ENCODE results near the gene KDM2A. TPM values are rescaled to one million over a fixed set of nuclear protein-coding genes. Genes with fewer than 3 reads are reported as not detected.

KDM2A gene
- total and polyA plus RNA-seq, 7 donors = 15.6 to 67.3 (median 29.0) TPM

DNA sequence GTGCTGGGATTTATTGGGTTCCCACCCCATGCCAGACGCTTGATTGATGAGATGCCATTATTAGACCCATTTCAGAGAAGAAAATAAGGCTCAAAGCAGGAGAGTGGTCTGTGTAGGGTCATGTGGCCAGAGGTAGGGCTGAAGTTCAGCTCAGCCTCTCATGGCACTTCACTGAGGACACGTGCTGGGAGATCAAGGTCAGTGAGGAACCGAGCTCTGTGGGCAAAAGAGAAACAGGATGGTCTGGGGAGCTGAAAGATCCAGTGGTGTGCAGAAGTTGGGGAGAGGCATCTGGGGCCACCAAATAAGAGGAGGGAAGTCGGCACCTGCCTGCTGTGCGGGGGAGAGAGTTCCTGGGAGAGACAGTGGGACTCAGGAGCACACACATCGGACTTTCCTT lies 42.9 kb upstream of the KDM2A start:
- Histone ChIP-seq H3K36me3 (no peaks in the 10 kb centered on the region), H3K27me3 (peaks cover 0 to 7% (median 0%) of the 10 kb centered on the region in 3 donors), H3K27ac (no peak overlapping the region), H3K4me1 (peaks cover 0 to 8% (median 2%) of the 10 kb centered on the region in 4 donors), H3K9me3 (no peaks in the 10 kb centered on the region), H3K4me3 (no peak overlapping the region)
- TF ChIP-seq EP300 (IDR thresholded peaks at IDR 0.05) (no peak), POLR2AphosphoS5 (IDR thresholded peaks at IDR 0.05) (no peak), POLR2A (IDR thresholded peaks at IDR 0.05) (no peak)
- TF ChIP-seq, protein P1, sequence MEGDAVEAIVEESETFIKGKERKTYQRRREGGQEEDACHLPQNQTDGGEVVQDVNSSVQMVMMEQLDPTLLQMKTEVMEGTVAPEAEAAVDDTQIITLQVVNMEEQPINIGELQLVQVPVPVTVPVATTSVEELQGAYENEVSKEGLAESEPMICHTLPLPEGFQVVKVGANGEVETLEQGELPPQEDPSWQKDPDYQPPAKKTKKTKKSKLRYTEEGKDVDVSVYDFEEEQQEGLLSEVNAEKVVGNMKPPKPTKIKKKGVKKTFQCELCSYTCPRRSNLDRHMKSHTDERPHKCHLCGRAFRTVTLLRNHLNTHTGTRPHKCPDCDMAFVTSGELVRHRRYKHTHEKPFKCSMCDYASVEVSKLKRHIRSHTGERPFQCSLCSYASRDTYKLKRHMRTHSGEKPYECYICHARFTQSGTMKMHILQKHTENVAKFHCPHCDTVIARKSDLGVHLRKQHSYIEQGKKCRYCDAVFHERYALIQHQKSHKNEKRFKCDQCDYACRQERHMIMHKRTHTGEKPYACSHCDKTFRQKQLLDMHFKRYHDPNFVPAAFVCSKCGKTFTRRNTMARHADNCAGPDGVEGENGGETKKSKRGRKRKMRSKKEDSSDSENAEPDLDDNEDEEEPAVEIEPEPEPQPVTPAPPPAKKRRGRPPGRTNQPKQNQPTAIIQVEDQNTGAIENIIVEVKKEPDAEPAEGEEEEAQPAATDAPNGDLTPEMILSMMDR (IDR thresholded peaks at IDR 0.05) = no peak
- WGBS, 2 donors = 77 to 83% methylated on average over 6 of the region's 6 CpGs
- intact Hi-C loops (cut with DNase I) = no loop called here
- no peak for DNase-seq

DNA sequence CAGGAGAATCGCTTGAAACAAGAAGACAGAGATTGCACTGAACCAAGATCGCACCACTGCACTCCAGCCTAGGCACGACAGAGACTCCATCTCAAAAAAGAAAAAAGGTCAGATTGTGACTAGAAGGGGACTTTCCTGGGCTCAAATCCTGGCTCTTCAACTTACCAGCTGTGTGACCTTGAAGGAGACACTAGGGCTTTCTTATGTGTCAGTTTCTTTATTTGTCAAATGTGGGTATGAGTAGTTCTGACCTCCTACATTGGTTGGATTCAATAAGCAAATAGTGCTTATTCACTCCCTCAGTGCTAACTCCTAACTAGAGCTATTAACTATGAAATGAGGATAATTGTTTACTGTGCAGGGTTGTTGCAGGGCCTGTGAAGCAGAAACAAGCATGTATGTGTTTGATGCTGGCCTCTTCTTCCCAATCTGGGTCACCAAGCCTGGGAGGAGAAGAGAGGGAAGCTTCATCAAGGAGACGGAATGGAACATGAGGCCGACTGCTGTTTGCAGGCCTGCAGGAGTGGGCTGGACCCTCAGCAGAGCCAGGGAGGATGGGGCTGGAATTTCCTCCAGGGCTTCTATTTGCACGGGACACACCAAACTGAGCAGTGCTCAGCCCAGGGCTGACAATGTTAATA lies 39.9 kb upstream of the KDM2A start:
- no peak overlapping the region for H3K4me3 ChIP-seq
- no peak overlapping the region for H3K27ac ChIP-seq
- TF ChIP-seq POLR2AphosphoS5 (IDR thresholded peaks at IDR 0.05) (no peak), POLR2A (IDR thresholded peaks at IDR 0.05) (no peak), EP300 (IDR thresholded peaks at IDR 0.05) (no peak)
- TF ChIP-seq, protein P1 (IDR thresholded peaks at IDR 0.05) = no peak
- no peaks in the 10 kb centered on the region for H3K36me3 ChIP-seq
- H3K4me1 ChIP-seq = peaks cover 0 to 11% (median 9%) of the 10 kb centered on the region in 4 donors
- H3K9me3 ChIP-seq = no peaks in the 10 kb centered on the region
- peaks cover 0 to 7% (median 0%) of the 10 kb centered on the region in 3 donors for H3K27me3 ChIP-seq
- no peak for DNase-seq
- 88 to 93% methylated on average over 6 of the region's 6 CpGs for WGBS, 2 donors
- intact Hi-C loops (cut with DNase I) = no loop called here

DNA sequence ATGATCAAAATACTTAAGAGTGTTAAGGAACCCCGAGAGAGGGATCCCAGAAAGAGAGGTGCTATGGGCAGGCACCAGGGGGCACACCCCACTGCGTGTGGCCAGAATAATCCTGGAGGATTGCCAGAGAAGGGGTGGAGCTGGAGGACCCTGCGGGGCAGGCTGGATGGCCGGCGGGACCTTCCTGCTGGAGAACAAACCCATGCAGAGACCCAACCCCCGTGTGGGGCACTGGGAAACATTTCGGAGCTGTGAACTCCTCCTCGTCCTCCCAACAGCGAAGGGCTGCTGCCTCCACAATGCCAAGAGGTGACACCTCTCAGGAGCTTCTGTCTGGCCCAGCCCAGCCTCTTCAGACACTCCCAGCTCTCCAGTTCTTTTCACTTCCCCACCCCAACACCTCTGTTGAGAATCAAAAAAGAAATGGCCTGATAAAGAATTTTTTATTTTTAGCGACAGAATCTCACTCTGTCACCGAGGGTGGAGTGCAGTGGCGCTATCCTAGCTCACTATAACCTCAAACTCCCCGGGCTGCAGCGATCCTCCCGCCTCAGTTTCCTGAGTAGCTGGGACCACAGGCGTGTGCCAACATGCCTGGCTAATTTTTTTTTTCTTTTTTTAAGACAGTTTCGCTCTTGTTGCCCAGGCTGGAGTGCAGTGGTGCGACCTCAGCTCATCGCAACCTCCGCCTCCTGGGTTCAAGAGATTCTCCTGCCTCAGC lies 36.8 kb upstream of the KDM2A start:
- 40 to 45% methylated on average over 20 of the region's 20 CpGs for WGBS, 2 donors
- intact Hi-C loops (cut with DNase I) = loop anchor here (5.0 kb wide), 1 partner anchor 235 kb away; no protein-coding TSS in a partner anchor
- DNase-seq = no peak
- H3K4me3 ChIP-seq = no peak overlapping the region
- no peak for TF ChIP-seq EP300 (IDR thresholded peaks at IDR 0.05)
- TF ChIP-seq, protein P1 (IDR thresholded peaks at IDR 0.05) = no peak
- no peak for TF ChIP-seq POLR2A (IDR thresholded peaks at IDR 0.05)
- no peak for TF ChIP-seq POLR2AphosphoS5 (IDR thresholded peaks at IDR 0.05)
- H3K9me3 ChIP-seq = no peaks in the 10 kb centered on the region
- H3K36me3 ChIP-seq = no peaks in the 10 kb centered on the region
- no peak overlapping the region for H3K27ac ChIP-seq
- peaks cover 0 to 7% (median 0%) of the 10 kb centered on the region in 3 donors for H3K27me3 ChIP-seq
- peaks cover 0 to 11% (median 9%) of the 10 kb centered on the region in 4 donors for H3K4me1 ChIP-seq

DNA sequence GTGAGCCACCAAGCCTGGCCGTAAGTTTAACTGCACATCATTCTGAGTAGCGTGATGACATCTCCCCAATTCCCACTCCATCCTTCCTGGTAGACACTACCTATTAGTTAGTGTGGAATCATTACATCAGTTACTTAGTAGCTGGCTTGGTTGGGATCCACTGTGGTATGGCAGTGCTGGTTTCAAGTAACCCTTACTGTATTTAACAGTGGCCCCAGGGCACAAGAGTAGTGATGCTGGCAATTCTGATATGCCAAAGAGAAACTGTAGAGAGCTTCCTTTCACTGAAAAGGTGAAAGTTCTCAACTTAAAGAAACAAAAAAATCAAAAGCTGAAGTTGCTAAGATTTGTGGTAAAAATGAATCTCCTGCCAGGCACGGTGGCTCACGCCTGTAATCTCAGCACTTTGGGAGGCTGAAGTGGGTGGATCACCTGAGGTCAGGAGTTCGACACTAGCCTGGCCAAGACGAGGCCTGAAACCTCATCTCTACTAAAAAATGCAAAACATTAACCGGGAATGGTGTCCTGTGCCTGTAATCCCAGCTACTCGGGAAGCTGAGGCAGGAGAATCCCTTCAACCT lies 35.2 kb upstream of the KDM2A start:
- H3K27me3 ChIP-seq = no peaks in the 10 kb centered on the region
- TF ChIP-seq, protein P1 (IDR thresholded peaks at IDR 0.05) = no peak
- TF ChIP-seq POLR2AphosphoS5 (IDR thresholded peaks at IDR 0.05) = no peak
- no peak for TF ChIP-seq POLR2A (IDR thresholded peaks at IDR 0.05)
- TF ChIP-seq EP300 (IDR thresholded peaks at IDR 0.05) = no peak
- H3K4me1 ChIP-seq = peaks cover 0 to 11% (median 9%) of the 10 kb centered on the region in 4 donors
- no peaks in the 10 kb centered on the region for H3K36me3 ChIP-seq
- H3K4me3 ChIP-seq = no peak overlapping the region
- intact Hi-C loops (cut with DNase I) = loop anchor here (5.0 kb wide), 1 partner anchor 233 kb away; no protein-coding TSS in a partner anchor
- no peak overlapping the region for H3K27ac ChIP-seq
- no peaks in the 10 kb centered on the region for H3K9me3 ChIP-seq
- DNase-seq = no peak
- WGBS, 2 donors = 86 to 87% methylated on average over 8 of the region's 8 CpGs
